Measurements from ENCODE around the gene PGM2L1. TPM values are rescaled to one million over a fixed set of nuclear protein-coding genes. Genes with fewer than 3 reads are reported as not detected.

Gene PGM2L1
- total RNA-seq, 1 experiment from 2014 or later, result 33.1 TPM

DNA sequence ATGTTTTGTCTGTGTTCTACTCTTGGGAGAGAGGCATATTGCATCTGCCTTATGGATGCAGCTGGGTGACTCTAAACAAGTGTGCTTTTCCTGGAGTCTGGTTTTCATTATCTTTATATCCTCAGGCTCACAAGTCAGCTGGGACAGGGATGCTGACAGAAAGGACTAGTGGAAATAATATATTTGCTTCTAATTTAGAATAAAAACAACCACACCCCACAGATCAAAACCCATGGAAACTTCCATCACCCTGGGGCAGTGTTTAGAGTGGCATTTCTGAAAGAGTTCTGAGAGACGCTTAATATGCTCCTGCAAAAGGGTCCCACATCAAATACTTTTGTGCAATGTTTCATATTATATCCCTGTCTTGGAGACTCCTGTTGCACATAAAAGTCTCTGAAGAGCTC lies 48.3 kb upstream of the PGM2L1 start:
- DNase-seq (ENCODE audit: low read depth, low spot score) (no peak), ATAC-seq (no peak)
- in situ Hi-C loops (cut with HindIII; ENCODE audit: low pct_unique_long_range_greater_than_20kb, low sequenced_read_pairs) (no loop called here), intact Hi-C loops (cut with micrococcal nuclease; ENCODE audit: unreplicated experiment) (no loop called here)
- BruUV-seq (replicated peaks), result no TSS peak
- no peak overlapping the region for H3K4me3 ChIP-seq (ENCODE audit: low read depth in 2 of 2, low read length in 2 of 2)
- ChIA-PET POLR2A (interaction anchor here (0.6 kb wide), 1 partner anchor 279 kb away, joined by 3 read pairs; no protein-coding TSS in a partner anchor), CTCF (interaction anchor here (0.6 to 1.9 kb wide), 2 partner anchors 26 to 125 kb away, joined by 3 to 5 read pairs; no protein-coding TSS in a partner anchor)
- TF ChIP-seq SIN3A (IDR thresholded peaks at IDR 0.05; ENCODE audit: borderline replicate concordance, insufficient read depth, low read depth, low read length), result no peak
- peaks cover 2% of the 10 kb centered on the region; the same call in 1 of the 2 replicates for H3K27me3 ChIP-seq (ENCODE audit: control insufficient read depth, insufficient read depth, low read length)
- no peak overlapping the region for H3K27ac ChIP-seq (ENCODE audit: low read length)
- peaks cover 13% of the 10 kb centered on the region for H3K4me1 ChIP-seq (ENCODE audit: control insufficient read depth, insufficient read depth, low read length)
- no peaks in the 10 kb centered on the region for H3K9me3 ChIP-seq (ENCODE audit: control insufficient read depth, insufficient read depth, low read depth, low read length)
- no peaks in the 10 kb centered on the region for H3K36me3 ChIP-seq (ENCODE audit: control insufficient read depth, insufficient read depth, low read length)

DNA sequence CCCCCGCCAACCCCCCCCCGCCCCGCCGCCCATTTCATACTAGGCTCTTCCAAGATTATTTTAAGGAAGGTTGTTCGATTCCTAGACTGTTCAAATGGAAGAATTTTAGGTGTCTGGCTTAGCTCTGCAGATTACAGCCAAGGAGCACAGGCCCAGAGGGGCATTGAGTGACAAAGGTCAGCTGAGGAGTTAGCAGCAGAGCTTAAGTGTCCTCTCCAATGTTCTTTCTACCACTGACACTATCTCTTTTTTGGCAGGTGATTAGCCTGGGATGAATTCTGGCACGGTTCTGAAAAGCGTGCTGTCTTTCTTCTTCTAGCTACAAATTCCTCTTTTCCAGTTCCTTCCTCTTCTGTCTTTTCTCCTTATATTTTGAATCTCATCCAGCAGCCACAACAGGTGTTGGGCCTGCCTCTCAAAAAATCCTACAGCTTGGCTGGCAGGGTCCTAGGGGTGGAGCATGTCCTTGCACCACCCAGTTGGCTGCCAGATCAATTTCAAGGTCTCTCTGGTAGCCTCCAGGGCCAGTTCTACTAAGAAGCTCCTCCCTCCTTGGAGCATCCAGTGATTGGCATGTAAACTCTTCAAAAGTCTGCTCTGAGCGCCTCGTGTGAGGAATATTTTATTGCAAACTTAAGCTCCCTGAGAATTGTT lies 46.1 kb upstream of the PGM2L1 start:
- POLR2A ChIA-PET, result no interaction called here
- TF ChIP-seq POLR2AphosphoS5 (IDR thresholded peaks at IDR 0.05; ENCODE audit: low read depth, low read length) (no peak), SIN3A (IDR thresholded peaks at IDR 0.05; ENCODE audit: borderline replicate concordance, insufficient read depth, low read depth, low read length) (no peak), TCF7L2 (IDR thresholded peaks at IDR 0.05; ENCODE audit: low read depth, low read length) (no peak)
- TF ChIP-seq, protein P1, sequence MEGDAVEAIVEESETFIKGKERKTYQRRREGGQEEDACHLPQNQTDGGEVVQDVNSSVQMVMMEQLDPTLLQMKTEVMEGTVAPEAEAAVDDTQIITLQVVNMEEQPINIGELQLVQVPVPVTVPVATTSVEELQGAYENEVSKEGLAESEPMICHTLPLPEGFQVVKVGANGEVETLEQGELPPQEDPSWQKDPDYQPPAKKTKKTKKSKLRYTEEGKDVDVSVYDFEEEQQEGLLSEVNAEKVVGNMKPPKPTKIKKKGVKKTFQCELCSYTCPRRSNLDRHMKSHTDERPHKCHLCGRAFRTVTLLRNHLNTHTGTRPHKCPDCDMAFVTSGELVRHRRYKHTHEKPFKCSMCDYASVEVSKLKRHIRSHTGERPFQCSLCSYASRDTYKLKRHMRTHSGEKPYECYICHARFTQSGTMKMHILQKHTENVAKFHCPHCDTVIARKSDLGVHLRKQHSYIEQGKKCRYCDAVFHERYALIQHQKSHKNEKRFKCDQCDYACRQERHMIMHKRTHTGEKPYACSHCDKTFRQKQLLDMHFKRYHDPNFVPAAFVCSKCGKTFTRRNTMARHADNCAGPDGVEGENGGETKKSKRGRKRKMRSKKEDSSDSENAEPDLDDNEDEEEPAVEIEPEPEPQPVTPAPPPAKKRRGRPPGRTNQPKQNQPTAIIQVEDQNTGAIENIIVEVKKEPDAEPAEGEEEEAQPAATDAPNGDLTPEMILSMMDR (IDR thresholded peaks at IDR 0.05), result no peak
- TF ChIP-seq, protein P2, sequence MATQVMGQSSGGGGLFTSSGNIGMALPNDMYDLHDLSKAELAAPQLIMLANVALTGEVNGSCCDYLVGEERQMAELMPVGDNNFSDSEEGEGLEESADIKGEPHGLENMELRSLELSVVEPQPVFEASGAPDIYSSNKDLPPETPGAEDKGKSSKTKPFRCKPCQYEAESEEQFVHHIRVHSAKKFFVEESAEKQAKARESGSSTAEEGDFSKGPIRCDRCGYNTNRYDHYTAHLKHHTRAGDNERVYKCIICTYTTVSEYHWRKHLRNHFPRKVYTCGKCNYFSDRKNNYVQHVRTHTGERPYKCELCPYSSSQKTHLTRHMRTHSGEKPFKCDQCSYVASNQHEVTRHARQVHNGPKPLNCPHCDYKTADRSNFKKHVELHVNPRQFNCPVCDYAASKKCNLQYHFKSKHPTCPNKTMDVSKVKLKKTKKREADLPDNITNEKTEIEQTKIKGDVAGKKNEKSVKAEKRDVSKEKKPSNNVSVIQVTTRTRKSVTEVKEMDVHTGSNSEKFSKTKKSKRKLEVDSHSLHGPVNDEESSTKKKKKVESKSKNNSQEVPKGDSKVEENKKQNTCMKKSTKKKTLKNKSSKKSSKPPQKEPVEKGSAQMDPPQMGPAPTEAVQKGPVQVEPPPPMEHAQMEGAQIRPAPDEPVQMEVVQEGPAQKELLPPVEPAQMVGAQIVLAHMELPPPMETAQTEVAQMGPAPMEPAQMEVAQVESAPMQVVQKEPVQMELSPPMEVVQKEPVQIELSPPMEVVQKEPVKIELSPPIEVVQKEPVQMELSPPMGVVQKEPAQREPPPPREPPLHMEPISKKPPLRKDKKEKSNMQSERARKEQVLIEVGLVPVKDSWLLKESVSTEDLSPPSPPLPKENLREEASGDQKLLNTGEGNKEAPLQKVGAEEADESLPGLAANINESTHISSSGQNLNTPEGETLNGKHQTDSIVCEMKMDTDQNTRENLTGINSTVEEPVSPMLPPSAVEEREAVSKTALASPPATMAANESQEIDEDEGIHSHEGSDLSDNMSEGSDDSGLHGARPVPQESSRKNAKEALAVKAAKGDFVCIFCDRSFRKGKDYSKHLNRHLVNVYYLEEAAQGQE (IDR thresholded peaks at IDR 0.05; ENCODE audit: insufficient read depth in 1 of 2, low read depth in 2 of 2, low read length in 1 of 2), result no peak
- CTCF ChIA-PET, result interaction anchor here (0.6 to 1.1 kb wide), 3 partner anchors 125 to 189 kb away, joined by 3 to 4 read pairs (median 3); no protein-coding TSS in a partner anchor
- intact Hi-C loops (cut with micrococcal nuclease; ENCODE audit: unreplicated experiment) (no loop called here), in situ Hi-C loops (cut with HindIII; ENCODE audit: low pct_unique_long_range_greater_than_20kb, low sequenced_read_pairs) (no loop called here)
- DNase-seq (ENCODE audit: low read depth, low spot score), result no peak
- Histone ChIP-seq H3K36me3 (ENCODE audit: control insufficient read depth, insufficient read depth, low read length) (no peaks in the 10 kb centered on the region), H3K4me1 (ENCODE audit: control insufficient read depth, insufficient read depth, low read length) (peaks cover 13% of the 10 kb centered on the region), H3K9me3 (ENCODE audit: control insufficient read depth, insufficient read depth, low read depth, low read length) (no peaks in the 10 kb centered on the region), H3K27me3 (ENCODE audit: control insufficient read depth, insufficient read depth, low read length) (peaks cover 2% of the 10 kb centered on the region; the same call in 1 of the 2 replicates), H3K27ac (ENCODE audit: low read length) (no peak overlapping the region), H3K4me3 (ENCODE audit: low read depth in 2 of 2, low read length in 2 of 2) (no peak overlapping the region)
- BruUV-seq (replicated peaks), result no TSS peak
- ATAC-seq, result no peak
